CD4-positive, CD25-positive, alpha-beta regulatory T cell (primary cell): ENCODE measurements around the gene GPR146. TPM values are rescaled to one million over a fixed set of nuclear protein-coding genes. Genes with fewer than 3 reads are reported as not detected.

ENCODE experiments used
- ATAC-seq, 2 donors: fragments of 150-1000 bp; cut with Tn5 transposase; one replicate each; pipeline ENCODE4 v1.10.0; 2021; ENCODE audit warnings: low read depth in 2 of 2, moderate number of reproducible peaks in 2 of 2, moderate library complexity in 1 of 2
- DNase-seq, 3 donors: peaks; one replicate each; pipeline versions ENCODE4 v3.0.0 to v3.0.0-alpha.2; 2012 to 2022; ENCODE audit warnings: mixed read lengths in 1 of 3
- H3K27ac ChIP-seq: one replicate; pipeline ENCODE4 v1.7.0; 2013; ENCODE audit warnings: mild to moderate bottlenecking, low read length; ENCODE audit not compliant: insufficient read depth, poor library complexity, severe bottlenecking
- H3K27me3 ChIP-seq: one replicate; pipeline ENCODE4 v1.7.0; 2013; ENCODE audit warnings: low read length; ENCODE audit not compliant: control insufficient read depth, insufficient read depth
- H3K36me3 ChIP-seq: one replicate; pipeline ENCODE4 v1.7.0; 2013; ENCODE audit warnings: mild to moderate bottlenecking, low read length, moderate library complexity; ENCODE audit not compliant: control insufficient read depth, insufficient read depth
- H3K4me1 ChIP-seq: 2 replicates; pipeline ENCODE4 v1.7.0; 2013; ENCODE audit warnings: mild to moderate bottlenecking, low read length; ENCODE audit not compliant: insufficient read depth, control insufficient read depth, poor library complexity, severe bottlenecking
- H3K4me3 ChIP-seq: one replicate; pipeline ENCODE4 v1.7.0; 2013; ENCODE audit warnings: low read depth, mild to moderate bottlenecking, low read length, moderate library complexity
- H3K9me3 ChIP-seq, 2 experiments: 1 replicate in 1 of 2; 2 replicates in 1 of 2; pipeline ENCODE4 v1.7.0; 2013; ENCODE audit warnings: low read length in 2 of 2, mild to moderate bottlenecking in 1 of 2, moderate library complexity in 1 of 2; ENCODE audit not compliant: control insufficient read depth in 2 of 2
- H3K27ac Mint-ChIP-seq, 3 donors: one replicate each; pipeline ENCODE4 v1.8.0; 2020 to 2022; ENCODE audit warnings: mild to moderate bottlenecking in 3 of 3, mixed read lengths in 3 of 3, moderate library complexity in 2 of 3
- H3K27me3 Mint-ChIP-seq: one replicate; pipeline ENCODE4 v1.8.0; 2022; ENCODE audit warnings: mild to moderate bottlenecking, mixed read lengths
- H3K36me3 Mint-ChIP-seq: one replicate; pipeline ENCODE4 v1.8.0; 2020; ENCODE audit warnings: mixed read lengths
- H3K4me1 Mint-ChIP-seq, 4 donors: one replicate each; pipeline ENCODE4 v1.8.0; 2020 to 2022; ENCODE audit warnings: mixed read lengths in 4 of 4, mild to moderate bottlenecking in 1 of 4
- H3K4me3 Mint-ChIP-seq, 4 donors: one replicate each; pipeline ENCODE4 v1.8.0; 2020 to 2022; ENCODE audit warnings: mild to moderate bottlenecking in 4 of 4, mixed read lengths in 4 of 4, moderate library complexity in 3 of 4
- H3K9me3 Mint-ChIP-seq, 7 donors: one replicate each; pipeline ENCODE4 v1.8.0; 2020 to 2022; ENCODE audit warnings: mixed read lengths in 7 of 7, mild to moderate bottlenecking in 3 of 7, moderate library complexity in 2 of 7
- polyA plus RNA-seq, 4 donors: library from polyadenylated mRNA; unstranded; fragments of 300-500 nt; fragmentation: Illumina TruSeq; gene quantifications; one replicate each; pipeline ENCODE4 v1.2.3, GENCODE V29; 2021
- total RNA-seq: library from RNA; stranded (reverse); gene quantifications from one replicate; pipeline ENCODE4 v1.2.3, GENCODE V29; 2022

The GPR146 gene
- total and polyA plus RNA-seq, 5 donors from 2014 or later: 14.1 to 26.4 (median 21.3) TPM

DNA sequence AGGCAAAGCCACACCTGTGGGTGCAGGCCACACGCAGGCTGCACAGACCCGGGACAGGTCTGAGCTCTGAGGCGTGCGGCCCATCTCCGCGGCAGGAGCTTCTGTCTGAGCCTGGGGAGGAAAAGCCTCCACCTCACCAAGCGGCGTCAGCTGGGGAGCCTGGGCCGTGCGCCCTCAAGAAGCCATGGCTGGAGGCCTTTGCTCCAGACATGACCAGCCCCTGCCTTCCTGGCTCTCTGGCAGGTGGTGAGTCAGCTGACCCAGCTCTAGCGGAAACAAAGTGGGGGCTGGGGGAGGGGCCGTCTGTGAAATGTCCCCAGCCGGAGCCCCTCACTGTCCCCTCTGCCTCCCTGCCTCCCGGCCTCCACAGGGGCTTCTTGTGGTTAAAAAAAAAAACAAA lies 56.0 kb downstream of the GPR146 start:
- peaks cover 6 to 17% (median 9%) of the 10 kb centered on the region in 4 donors for H3K4me1 Mint-ChIP-seq
- Histone ChIP-seq H3K36me3 (no peaks in the 10 kb centered on the region), H3K4me1 (peaks cover 6% of the 10 kb centered on the region), H3K27me3 (no peaks in the 10 kb centered on the region), H3K9me3 (no peaks in the 10 kb centered on the region), H3K4me3 (no peak overlapping the region), H3K27ac (no peak overlapping the region)
- no peak for ATAC-seq
- peaks cover 10% of the 10 kb centered on the region for H3K36me3 Mint-ChIP-seq
- H3K4me3 Mint-ChIP-seq: no peak overlapping the region
- H3K27me3 Mint-ChIP-seq: no peaks in the 10 kb centered on the region
- DNase-seq: no peak
- no peak overlapping the region for H3K27ac Mint-ChIP-seq
- peaks cover 0 to 3% (median 0%) of the 10 kb centered on the region in 7 donors for H3K9me3 Mint-ChIP-seq

DNA sequence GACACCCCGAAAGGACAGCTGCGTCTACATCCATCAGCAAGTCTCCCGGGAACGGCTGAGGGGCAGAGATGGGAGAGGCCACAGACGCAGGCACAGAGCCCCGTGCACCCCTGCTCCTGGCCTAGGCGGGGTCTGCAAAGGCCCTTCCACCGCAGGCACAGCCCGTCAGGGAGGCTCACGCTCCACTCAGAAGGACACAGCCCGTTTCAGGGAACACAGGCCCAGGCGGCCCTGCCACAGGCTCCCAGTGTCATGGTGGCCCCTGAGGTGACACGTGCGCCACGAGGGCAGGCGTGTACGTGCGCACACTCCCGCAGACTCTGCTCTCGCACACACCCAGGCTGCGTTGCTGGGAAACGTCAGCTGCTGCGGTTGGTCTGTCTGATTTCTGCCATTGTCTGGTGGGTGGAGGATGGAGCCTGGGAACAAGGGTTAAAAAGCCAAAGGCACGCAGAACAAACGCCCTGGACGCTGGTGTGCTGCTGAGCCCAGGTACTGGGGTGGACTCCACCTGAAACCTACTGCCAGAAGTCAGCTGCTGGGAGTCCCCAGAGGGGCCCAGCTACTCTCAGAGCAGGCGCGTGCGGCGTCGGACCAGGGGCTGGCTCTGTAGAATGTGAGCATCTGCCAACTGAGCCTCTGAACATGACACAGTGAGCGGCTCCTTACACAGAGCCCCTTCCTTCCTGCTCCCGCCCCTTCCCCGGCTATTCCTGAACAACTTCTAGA lies 56.7 kb downstream of the GPR146 start:
- Histone ChIP-seq H3K4me3 (no peak overlapping the region), H3K36me3 (no peaks in the 10 kb centered on the region), H3K27ac (no peak overlapping the region), H3K4me1 (peaks cover 6% of the 10 kb centered on the region), H3K9me3 (no peaks in the 10 kb centered on the region), H3K27me3 (no peaks in the 10 kb centered on the region)
- peaks cover 13% of the 10 kb centered on the region for H3K36me3 Mint-ChIP-seq
- no peaks in the 10 kb centered on the region for H3K27me3 Mint-ChIP-seq
- H3K27ac Mint-ChIP-seq: no peak overlapping the region
- H3K9me3 Mint-ChIP-seq: peaks cover 0 to 3% (median 0%) of the 10 kb centered on the region in 7 donors
- ATAC-seq: no peak
- no peak overlapping the region for H3K4me3 Mint-ChIP-seq
- DNase-seq: no peak
- H3K4me1 Mint-ChIP-seq: peaks cover 6 to 17% (median 9%) of the 10 kb centered on the region in 4 donors

DNA sequence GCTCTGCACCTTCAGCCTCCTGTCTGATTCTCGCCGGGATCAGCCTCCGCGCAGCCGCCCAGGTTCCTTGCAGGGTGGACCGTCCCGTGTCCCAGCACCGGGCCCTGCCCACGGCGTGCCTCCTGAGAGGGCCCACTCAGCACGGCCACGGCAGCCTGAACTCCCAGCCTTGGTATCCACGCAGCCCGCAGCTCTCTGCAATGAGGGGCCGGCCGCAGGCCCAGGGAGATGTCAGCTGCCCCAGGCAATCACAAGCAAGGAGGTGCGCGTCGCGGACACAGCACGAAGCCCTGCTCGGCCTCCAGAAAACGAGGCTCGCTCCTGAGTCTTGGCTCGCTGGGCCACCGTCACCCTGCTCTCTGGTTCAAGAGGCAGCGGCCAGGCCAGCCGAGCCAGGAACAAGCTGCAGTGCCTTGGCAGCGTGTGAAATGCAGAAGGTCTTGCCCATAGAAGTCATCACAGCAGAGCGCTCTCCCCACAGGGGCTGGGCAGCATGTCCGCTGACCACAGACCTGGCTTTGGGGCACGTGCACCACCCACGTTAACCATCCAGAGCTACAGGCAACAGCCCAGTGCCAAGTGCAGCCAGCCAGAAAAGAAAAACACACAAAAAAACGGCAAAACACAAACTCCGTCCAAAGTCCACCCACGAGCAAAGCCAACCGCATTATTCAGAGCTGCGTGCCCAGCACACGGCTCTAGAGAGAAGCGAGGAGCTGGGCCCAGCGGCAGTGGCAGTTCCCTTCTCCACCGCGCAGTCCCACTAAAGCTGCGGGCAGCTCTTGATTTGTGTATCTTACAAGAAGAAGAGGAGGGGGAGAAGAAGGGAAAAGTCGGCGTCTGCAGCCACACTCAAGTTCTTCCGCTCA lies 57.5 kb downstream of the GPR146 start:
- H3K27ac Mint-ChIP-seq: no peak overlapping the region
- peak overlapping the region in 1 of 4 donors; percentile 32 for H3K4me3 Mint-ChIP-seq
- ATAC-seq: no peak

DNA sequence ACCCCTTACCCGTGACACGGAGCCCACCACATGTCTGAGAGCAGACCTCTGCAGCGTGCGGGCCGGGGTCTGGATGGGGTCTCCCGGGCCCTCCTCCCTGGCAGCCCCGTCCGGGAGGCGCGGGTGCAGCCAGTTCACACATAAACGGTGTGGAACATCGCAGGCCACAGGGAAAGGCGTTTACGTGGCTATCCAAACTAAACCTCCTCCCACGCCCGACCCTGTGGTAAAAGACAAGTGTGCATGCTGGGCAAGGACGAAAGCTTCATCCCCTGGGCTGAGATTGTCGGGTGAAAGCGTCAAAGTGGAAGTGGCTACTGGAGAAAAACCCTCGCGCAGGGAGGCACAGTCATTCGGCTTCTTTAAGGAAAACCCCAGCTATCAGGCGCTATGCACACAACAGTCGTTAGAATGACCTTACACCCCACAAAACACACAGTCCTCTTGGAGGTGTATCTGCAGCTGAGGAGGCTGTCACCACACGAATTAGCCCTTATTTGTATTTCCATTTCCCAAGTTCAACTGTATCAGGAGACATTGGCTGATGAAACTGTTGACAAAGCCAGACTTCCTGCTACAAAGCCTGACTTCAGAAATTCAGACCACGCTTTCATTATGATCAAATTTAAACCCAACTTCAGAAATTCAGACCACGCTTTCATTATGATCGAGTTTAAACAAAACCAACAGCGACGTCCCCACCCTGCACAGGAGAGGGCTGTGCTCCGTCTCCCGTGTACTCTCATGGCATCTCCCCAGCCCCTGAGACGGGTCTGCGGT lies 58.9 kb downstream of the GPR146 start:
- Mint-ChIP-seq H3K36me3 (peaks cover 4% of the 10 kb centered on the region), H3K27ac (peak overlapping the region; percentile 61 to 67 (median 65)), H3K27me3 (no peaks in the 10 kb centered on the region), H3K9me3 (no peaks in the 10 kb centered on the region), H3K4me3 (peak overlapping the region; percentile 56 to 66 (median 64)), H3K4me1 (peaks cover 6 to 17% (median 9%) of the 10 kb centered on the region in 4 donors)
- peak overlapping the region; percentile 68 for H3K4me3 ChIP-seq
- no peak overlapping the region for H3K27ac ChIP-seq
- H3K27me3 ChIP-seq: no peaks in the 10 kb centered on the region
- DNase-seq: peak in 1 of 3 donors; percentile 41
- ATAC-seq: peak; percentile 10 to 30
- H3K36me3 ChIP-seq: no peaks in the 10 kb centered on the region
- no peaks in the 10 kb centered on the region for H3K9me3 ChIP-seq
- peaks cover 6% of the 10 kb centered on the region for H3K4me1 ChIP-seq

More for the DNA sequence above, 57.5 kb downstream of the GPR146 start:
- H3K4me1 Mint-ChIP-seq: peaks cover 6 to 17% (median 9%) of the 10 kb centered on the region in 4 donors
- DNase-seq: no peak
- no peaks in the 10 kb centered on the region for H3K36me3 ChIP-seq
- H3K9me3 Mint-ChIP-seq: peaks cover 0 to 3% (median 0%) of the 10 kb centered on the region in 7 donors
- no peak overlapping the region for H3K4me3 ChIP-seq
- peaks cover 6% of the 10 kb centered on the region for H3K4me1 ChIP-seq
- no peak overlapping the region for H3K27ac ChIP-seq
- no peaks in the 10 kb centered on the region for H3K27me3 ChIP-seq
- H3K27me3 Mint-ChIP-seq: no peaks in the 10 kb centered on the region
- H3K36me3 Mint-ChIP-seq: peaks cover 13% of the 10 kb centered on the region
- H3K9me3 ChIP-seq: no peaks in the 10 kb centered on the region

DNA sequence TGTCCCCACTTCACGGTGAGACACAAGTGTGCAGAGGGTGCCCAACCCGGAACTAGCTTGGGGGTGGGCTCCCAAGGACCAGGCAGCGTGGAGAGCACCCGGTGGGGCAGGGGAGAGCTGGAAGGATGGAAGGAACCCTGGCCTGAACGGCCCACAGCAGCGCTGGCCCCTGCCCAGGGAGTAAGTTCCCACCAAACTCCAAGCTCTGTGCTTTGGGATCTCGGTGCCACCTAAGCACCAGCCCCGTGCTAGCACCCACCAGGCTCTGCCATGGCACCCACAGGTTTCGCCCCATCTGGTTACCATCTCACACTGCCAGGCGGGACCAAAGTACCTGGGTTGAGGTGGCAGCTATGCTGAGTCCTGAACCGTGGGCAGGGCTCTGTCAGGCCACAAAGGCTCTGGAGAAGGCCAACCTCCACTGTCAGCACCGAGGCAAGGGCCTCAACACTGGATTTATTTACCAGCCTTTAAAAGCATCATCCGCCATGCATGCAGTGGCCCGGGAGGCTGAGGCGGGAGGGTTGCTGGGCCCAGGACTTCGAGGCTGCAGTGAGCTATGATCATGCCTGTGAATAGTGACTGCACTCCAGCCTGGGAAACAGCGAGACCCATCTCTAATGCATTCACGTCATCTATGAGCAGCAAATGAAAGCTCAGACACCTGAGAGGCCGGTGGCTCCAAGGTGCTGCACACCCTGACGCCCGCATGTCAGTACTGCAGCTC lies 59.6 kb downstream of the GPR146 start:
- peak in 1 of 2 donors; percentile 8 for ATAC-seq
- Mint-ChIP-seq H3K4me3 (peak overlapping the region in 3 of 4 donors; percentile 56 to 65 (median 64)), H3K36me3 (peaks cover 3% of the 10 kb centered on the region), H3K27ac (peak overlapping the region in 2 of 3 donors; percentile 65 to 67), H3K4me1 (peaks cover 6 to 17% (median 9%) of the 10 kb centered on the region in 4 donors), H3K27me3 (no peaks in the 10 kb centered on the region), H3K9me3 (no peaks in the 10 kb centered on the region)
- Histone ChIP-seq H3K27me3 (no peaks in the 10 kb centered on the region), H3K9me3 (no peaks in the 10 kb centered on the region), H3K4me1 (peaks cover 6% of the 10 kb centered on the region), H3K36me3 (no peaks in the 10 kb centered on the region), H3K27ac (no peak overlapping the region), H3K4me3 (peak overlapping the region; percentile 68)
- no peak for DNase-seq

DNA sequence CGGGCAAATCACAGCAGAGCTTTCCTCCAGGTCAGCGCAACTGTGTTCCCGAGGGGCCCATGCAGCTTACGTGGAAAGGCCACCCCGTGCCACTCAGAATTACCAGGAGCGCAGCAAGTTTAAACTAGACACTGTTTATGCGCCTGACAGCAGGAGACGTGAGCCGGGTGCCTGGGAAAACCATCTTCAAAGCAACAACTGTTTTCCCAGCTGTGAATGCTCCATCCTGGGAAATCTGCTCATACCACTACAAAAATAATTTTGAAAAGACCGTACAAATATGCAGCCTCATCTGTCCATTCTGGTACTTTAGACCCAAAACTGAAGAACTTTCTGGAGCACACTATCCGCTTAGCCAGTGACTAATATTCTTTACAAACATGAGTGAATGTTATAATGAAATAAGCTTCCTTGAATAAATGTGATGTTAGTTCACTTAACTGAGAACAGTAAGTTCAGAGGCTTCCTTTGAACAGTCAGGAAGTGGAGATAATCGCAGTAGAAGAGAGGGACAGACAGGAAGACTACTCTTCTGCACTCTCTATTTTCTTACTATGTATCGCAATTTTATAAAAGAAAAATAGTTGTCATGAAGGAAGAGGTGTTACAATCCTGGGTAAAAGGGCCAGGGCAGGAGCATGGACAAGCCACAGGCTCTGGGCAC lies 60.3 kb downstream of the GPR146 start:
- no peaks in the 10 kb centered on the region for H3K36me3 ChIP-seq
- no peaks in the 10 kb centered on the region for H3K27me3 Mint-ChIP-seq
- peaks cover 6 to 17% (median 9%) of the 10 kb centered on the region in 4 donors for H3K4me1 Mint-ChIP-seq
- H3K4me3 ChIP-seq: no peak overlapping the region
- peak in 1 of 3 donors; percentile 28 for DNase-seq
- H3K36me3 Mint-ChIP-seq: peaks cover 3% of the 10 kb centered on the region
- ATAC-seq: no peak
- H3K27ac ChIP-seq: no peak overlapping the region
- H3K27me3 ChIP-seq: no peaks in the 10 kb centered on the region
- no peak overlapping the region for H3K27ac Mint-ChIP-seq
- H3K9me3 ChIP-seq: no peaks in the 10 kb centered on the region
- H3K4me1 ChIP-seq: peaks cover 6% of the 10 kb centered on the region
- H3K9me3 Mint-ChIP-seq: no peaks in the 10 kb centered on the region
- no peak overlapping the region for H3K4me3 Mint-ChIP-seq
